BLaER1 treated with 17β-estradiol and CSF1 and Interleukin-3, amounts not matched to agents 10 nM and 100 nM (cell line): ENCODE results near the gene HOXC6.

Experiments used
- H3K27ac ChIP-seq, 11 experiments: shearing (Covaris generic); formaldehyde crosslinking; 2 replicates each; pipeline ENCODE4 v1.8.1; 2022
- H3K27me3 ChIP-seq, 11 experiments: shearing (Covaris generic); formaldehyde crosslinking; 2 replicates each; pipeline ENCODE4 v1.8.1; 2022
- H3K36me3 ChIP-seq, 11 experiments: shearing (Covaris generic); formaldehyde crosslinking; 2 replicates each; pipeline ENCODE4 v1.8.1; 2022
- H3K4me1 ChIP-seq, 10 experiments: shearing (Covaris generic); formaldehyde crosslinking; 2 replicates each; pipeline ENCODE4 v1.8.1; 2022
- H3K4me2 ChIP-seq, 11 experiments: shearing (Covaris generic); formaldehyde crosslinking; 2 replicates each; pipeline ENCODE4 v1.8.1; 2022
- H3K4me3 ChIP-seq, 10 experiments: shearing (Covaris generic); formaldehyde crosslinking; 2 replicates each; pipeline ENCODE4 v1.8.1; 2022
- H3K9ac ChIP-seq, 11 experiments: shearing (Covaris generic); formaldehyde crosslinking; 2 replicates each; pipeline ENCODE4 v1.8.1; 2022
- H3K9me3 ChIP-seq, 11 experiments: shearing (Covaris generic); formaldehyde crosslinking; replicated peaks in 1 of 11; 2 replicates each; pipeline ENCODE4 v1.8.1; 2022
- H4K20me1 ChIP-seq, 11 experiments: shearing (Covaris generic); formaldehyde crosslinking; 2 replicates each; pipeline ENCODE4 v1.8.1; 2022
- Cebpa-rat ChIP-seq, 11 experiments: shearing (Covaris generic); IDR thresholded peaks; 2 replicates each; pipeline ENCODE4 v1.8.1; 2022

Gene HOXC6

DNA sequence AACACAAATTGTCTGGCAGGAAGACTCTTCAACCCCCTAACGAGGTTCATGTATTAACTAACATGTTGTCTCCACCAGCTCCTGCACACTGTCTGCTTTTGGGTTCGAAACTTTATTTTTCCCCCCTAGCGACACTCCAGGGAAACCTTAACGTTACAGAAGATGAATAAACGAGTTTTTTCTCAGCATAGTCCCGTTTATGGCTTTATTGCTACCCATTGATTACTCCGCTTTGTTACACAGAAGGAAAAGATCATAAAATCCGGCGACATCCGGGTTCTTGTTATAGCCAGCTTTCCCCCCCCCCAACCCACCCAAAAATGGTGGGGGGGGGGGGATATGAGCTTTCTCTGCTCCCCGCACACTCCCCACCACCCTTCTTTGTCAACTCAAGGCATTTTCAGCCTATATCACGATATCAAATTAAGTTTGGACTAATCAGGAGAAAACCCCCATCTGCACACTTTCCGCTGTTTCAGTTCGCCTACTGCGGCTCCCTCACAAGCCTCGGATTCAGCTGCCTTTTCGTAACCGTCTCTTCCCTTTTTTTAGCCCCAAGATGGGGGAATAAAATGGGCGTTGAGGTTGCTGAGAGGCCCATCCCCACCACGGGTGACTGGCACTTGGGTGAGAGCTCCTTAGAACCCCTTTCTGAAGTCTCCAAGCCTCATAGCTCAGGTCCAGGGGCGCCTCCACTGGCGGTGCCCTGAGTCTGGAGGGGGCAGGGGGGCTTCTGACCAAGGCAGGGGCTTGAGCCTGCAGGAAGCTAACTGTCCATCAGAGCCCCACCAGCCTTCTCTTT lies 1.4 kb upstream of the HOXC6 start:
- H3K36me3 ChIP-seq = no peaks in the 10 kb centered on the region
- no peak for TF ChIP-seq Cebpa-rat (IDR thresholded peaks at IDR 0.05)
- no peaks in the 10 kb centered on the region for H3K4me1 ChIP-seq
- peaks cover 0 to 14% (median 10%) of the 10 kb centered on the region in 11 experiments; a peak in 15 of 22 replicates for H3K9me3 ChIP-seq
- no peak overlapping the region for H3K9ac ChIP-seq
- H3K4me2 ChIP-seq = no peak overlapping the region
- no peak overlapping the region for H3K27ac ChIP-seq
- no peak overlapping the region for H3K4me3 ChIP-seq
- H3K27me3 ChIP-seq = peaks cover 100% of the 10 kb centered on the region in 11 experiments
- peaks cover 0 to 95% (median 80%) of the 10 kb centered on the region in 11 experiments; a peak in 17 of 22 replicates for H4K20me1 ChIP-seq

DNA sequence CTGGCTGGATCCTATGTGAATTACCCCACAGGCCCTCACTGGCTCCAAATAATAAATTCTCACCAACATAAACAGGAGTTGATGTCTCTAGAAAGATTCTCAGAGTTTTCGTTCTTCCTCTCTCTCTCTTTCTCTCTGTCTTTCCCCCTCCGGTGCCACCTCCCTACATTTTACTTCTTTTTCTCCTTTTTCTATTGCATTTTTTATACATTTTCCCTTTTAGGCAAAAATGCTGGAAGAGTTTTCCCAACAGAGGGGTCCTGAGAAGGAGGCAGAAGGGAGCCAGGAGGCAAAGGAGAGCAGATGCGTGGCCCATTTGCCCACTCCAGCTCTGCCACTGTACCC lies 826 bp upstream of the HOXC6 start:
- Histone ChIP-seq H4K20me1 (peaks cover 0 to 91% (median 78%) of the 10 kb centered on the region in 11 experiments; a peak in 17 of 22 replicates), H3K9me3 (peaks cover 5 to 20% (median 16%) of the 10 kb centered on the region in 11 experiments; a peak in 21 of 22 replicates), H3K27ac (no peak overlapping the region), H3K36me3 (no peaks in the 10 kb centered on the region), H3K9ac (no peak overlapping the region), H3K4me2 (no peak overlapping the region), H3K4me3 (no peak overlapping the region), H3K4me1 (no peaks in the 10 kb centered on the region), H3K27me3 (peaks cover 100% of the 10 kb centered on the region in 11 experiments)
- no peak for TF ChIP-seq Cebpa-rat (IDR thresholded peaks at IDR 0.05)

DNA sequence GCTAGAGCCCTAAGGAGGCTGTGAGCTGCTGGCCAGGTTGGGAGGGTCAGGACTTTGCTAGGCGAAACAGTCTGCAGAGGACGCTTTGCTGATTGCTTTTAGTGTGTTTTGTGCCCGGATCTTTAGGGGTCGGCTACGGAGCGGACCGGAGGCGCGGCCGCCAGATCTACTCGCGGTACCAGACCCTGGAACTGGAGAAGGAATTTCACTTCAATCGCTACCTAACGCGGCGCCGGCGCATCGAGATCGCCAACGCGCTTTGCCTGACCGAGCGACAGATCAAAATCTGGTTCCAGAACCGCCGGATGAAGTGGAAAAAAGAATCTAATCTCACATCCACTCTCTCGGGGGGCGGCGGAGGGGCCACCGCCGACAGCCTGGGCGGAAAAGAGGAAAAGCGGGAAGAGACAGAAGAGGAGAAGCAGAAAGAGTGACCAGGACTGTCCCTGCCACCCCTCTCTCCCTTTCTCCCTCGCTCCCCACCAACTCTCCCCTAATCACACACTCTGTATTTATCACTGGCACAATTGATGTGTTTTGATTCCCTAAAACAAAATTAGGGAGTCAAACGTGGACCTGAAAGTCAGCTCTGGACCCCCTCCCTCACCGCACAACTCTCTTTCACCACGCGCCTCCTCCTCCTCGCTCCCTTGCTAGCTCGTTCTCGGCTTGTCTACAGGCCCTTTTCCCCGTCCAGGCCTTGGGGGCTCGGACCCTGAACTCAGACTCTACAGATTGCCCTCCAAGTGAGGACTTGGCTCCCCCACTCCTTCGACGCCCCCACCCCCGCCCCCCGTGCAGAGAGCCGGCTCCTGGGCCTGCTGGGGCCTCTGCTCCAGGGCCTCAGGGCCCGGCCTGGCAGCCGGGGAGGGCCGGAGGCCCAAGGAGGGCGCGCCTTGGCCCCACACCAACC lies 1.5 kb downstream of the HOXC6 start:
- Histone ChIP-seq H3K4me1 (no peaks in the 10 kb centered on the region), H4K20me1 (peaks cover 0 to 86% (median 62%) of the 10 kb centered on the region in 11 experiments; a peak in 17 of 22 replicates), H3K4me3 (no peak overlapping the region), H3K27ac (no peak overlapping the region), H3K9ac (no peak overlapping the region), H3K9me3 (peaks cover 17 to 43% (median 27%) of the 10 kb centered on the region in 11 experiments), H3K27me3 (peaks cover 100% of the 10 kb centered on the region in 11 experiments), H3K4me2 (no peak overlapping the region), H3K36me3 (no peaks in the 10 kb centered on the region)
- TF ChIP-seq Cebpa-rat (IDR thresholded peaks at IDR 0.05) = no peak

DNA sequence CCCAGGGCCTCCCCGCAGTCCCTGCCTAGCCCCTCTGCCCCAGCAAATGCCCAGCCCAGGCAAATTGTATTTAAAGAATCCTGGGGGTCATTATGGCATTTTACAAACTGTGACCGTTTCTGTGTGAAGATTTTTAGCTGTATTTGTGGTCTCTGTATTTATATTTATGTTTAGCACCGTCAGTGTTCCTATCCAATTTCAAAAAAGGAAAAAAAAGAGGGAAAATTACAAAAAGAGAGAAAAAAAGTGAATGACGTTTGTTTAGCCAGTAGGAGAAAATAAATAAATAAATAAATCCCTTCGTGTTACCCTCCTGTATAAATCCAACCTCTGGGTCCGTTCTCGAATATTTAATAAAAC lies 2.2 kb downstream of the HOXC6 start:
- H4K20me1 ChIP-seq = peaks cover 0 to 86% (median 64%) of the 10 kb centered on the region in 11 experiments; a peak in 17 of 22 replicates
- H3K4me1 ChIP-seq = no peaks in the 10 kb centered on the region
- H3K9me3 ChIP-seq = peaks cover 17 to 43% (median 27%) of the 10 kb centered on the region in 11 experiments
- H3K4me2 ChIP-seq = no peak overlapping the region
- no peak overlapping the region for H3K27ac ChIP-seq
- no peak for TF ChIP-seq Cebpa-rat (IDR thresholded peaks at IDR 0.05)
- no peaks in the 10 kb centered on the region for H3K36me3 ChIP-seq
- H3K9ac ChIP-seq = no peak overlapping the region
- peaks cover 100% of the 10 kb centered on the region in 11 experiments for H3K27me3 ChIP-seq
- no peak overlapping the region for H3K4me3 ChIP-seq

DNA sequence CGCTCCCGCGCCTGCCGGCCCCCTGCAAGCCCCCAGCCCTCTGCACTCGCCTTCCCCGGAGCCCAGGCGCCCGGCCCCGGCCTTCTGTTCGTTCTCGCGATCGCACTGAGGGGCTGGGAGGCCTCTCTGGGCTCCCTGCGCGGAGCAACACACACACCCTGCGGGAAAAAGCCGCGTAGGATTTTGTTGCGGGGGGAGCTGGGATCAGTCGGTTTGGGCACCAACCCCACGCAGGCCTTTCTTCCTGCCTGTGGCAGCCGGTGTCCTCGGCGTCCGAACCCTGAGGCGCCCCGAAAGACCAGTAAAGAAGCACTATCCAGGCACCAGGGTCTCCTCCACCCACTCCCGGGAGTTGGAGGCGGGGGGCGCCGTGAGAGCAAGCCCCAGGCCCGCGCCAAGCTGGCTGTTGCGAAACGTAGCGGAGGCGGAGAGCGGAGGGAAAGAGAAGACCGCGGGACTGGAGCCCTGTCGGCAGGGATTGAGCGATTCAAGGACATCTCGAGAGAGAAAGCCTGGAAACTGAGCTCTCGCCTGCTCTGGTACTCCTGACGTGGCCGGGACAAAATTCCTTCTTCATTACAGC lies 2.7 kb downstream of the HOXC6 start:
- H3K27ac ChIP-seq = no peak overlapping the region

DNA sequence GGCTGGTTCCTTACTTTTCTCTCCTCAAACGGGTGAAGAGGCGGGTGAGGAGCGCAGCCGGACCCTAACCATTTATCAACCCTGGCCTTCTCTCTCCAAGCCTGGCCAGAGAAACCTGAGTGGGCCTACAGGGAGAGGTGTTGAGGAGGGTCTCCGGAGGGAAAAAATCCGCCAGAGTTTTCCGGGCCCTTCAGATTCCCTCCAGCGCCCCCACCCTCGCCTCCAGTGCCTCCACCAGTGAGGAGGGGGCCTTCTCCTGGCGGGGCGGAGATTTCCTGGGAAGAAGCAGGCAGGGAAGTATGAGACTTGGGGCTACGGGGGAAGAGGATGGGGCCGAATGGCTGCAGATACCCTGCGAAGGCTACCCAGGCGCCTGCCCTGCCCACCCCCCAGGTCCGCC lies 3.2 kb downstream of the HOXC6 start:
- Histone ChIP-seq H3K4me1 (peaks cover 0 to 2% (median under 1%) of the 10 kb centered on the region in 10 experiments; a peak in 8 of 20 replicates), H3K27me3 (peaks cover 100% of the 10 kb centered on the region in 11 experiments), H3K36me3 (no peaks in the 10 kb centered on the region), H3K9me3 (peaks cover 17 to 43% (median 27%) of the 10 kb centered on the region in 11 experiments), H3K27ac (no peak overlapping the region), H3K9ac (no peak overlapping the region), H3K4me2 (no peak overlapping the region), H4K20me1 (peaks cover 0 to 87% (median 60%) of the 10 kb centered on the region in 11 experiments; a peak in 17 of 22 replicates), H3K4me3 (no peak overlapping the region)
- TF ChIP-seq Cebpa-rat (IDR thresholded peaks at IDR 0.05) = no peak

More for the DNA sequence above, 2.7 kb downstream of the HOXC6 start:
- no peak for TF ChIP-seq Cebpa-rat (IDR thresholded peaks at IDR 0.05)
- Histone ChIP-seq H4K20me1 (peaks cover 0 to 87% (median 64%) of the 10 kb centered on the region in 11 experiments; a peak in 17 of 22 replicates), H3K4me3 (no peak overlapping the region), H3K9me3 (peaks cover 17 to 43% (median 27%) of the 10 kb centered on the region in 11 experiments), H3K27me3 (peaks cover 100% of the 10 kb centered on the region in 11 experiments), H3K36me3 (no peaks in the 10 kb centered on the region), H3K9ac (no peak overlapping the region), H3K4me1 (no peaks in the 10 kb centered on the region), H3K4me2 (no peak overlapping the region)

DNA sequence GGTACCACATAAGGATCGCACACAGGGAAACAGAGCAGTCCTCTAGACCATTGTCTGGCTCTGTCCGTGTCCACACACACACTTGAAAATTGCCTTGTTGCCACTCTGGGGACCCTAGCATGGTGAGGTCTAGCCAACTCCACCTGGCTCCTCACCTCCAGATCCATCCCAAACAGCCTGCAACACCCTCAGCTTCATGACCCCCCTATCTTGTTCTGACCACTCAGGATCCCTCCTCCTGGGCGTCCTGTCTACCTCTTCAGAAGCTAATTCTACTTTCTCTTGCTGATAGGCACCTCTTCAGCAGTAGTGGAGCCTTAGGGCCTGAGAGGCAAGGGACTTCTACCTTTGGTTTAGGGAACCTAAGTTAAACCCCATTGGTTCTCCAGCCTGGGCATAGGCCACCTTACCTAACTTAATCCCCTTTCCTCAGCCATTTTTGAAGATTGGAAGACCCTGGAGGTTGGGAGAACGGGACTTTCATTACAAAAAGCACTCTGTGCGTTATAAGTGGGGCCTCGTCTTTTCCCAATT lies 3.9 kb downstream of the HOXC6 start:
- no peak for TF ChIP-seq Cebpa-rat (IDR thresholded peaks at IDR 0.05)
- no peak overlapping the region for H3K27ac ChIP-seq
- peaks cover 0 to 9% (median 7%) of the 10 kb centered on the region in 10 experiments; a peak in 8 of 20 replicates for H3K4me1 ChIP-seq
- H3K36me3 ChIP-seq = no peaks in the 10 kb centered on the region
- H4K20me1 ChIP-seq = peaks cover 0 to 89% (median 64%) of the 10 kb centered on the region in 11 experiments; a peak in 17 of 22 replicates
- peaks cover 100% of the 10 kb centered on the region in 11 experiments for H3K27me3 ChIP-seq
- H3K9ac ChIP-seq = no peak overlapping the region
- H3K4me2 ChIP-seq = no peak overlapping the region
- H3K9me3 ChIP-seq = peaks cover 17 to 43% (median 27%) of the 10 kb centered on the region in 11 experiments
- no peak overlapping the region; a peak in 1 of 20 replicates for H3K4me3 ChIP-seq

DNA sequence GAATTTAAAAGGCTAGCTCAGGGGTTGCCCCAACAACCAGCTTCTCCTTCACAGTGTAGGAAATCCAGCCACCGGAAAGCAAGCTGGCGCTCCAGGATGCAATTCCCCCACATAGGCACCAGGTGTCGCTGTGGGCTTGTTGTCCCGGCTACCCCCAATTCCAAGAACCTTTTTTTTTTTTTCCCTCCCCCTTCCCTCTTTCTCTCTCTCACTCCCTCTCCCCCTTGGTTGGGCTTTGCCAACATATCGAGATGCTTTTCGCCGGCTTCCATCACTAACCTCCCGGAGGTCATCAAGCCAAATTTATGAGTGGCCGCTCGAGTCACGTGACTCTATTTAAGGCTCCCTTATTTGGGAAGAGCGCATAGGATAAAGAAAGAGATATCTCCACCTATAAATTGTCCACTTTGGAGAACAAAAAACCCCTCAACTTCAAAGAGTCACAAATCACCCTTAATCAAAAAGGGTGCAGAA lies 4.4 kb downstream of the HOXC6 start, which contains the start of gene HOXC5:
HOXC5 (plus strand) TSS at position 424 of the 474 bp plus-strand sequence. CDS start 73 bp downstream, outside the sequence.
- TF ChIP-seq Cebpa-rat (IDR thresholded peaks at IDR 0.05) = no peak
- Histone ChIP-seq H3K4me3 (peak within 1 kb of the TSS in 7 of 10 experiments; percentile 0 to 58 (median 27); a peak in 9 of 20 replicates), H3K4me2 (no peak within 1 kb of the TSS), H3K4me1 (peaks cover 0 to 10% (median 8%) of the 10 kb centered on the region in 10 experiments; a peak in 8 of 20 replicates), H4K20me1 (peaks cover 0 to 89% (median 62%) of the 10 kb centered on the region in 11 experiments; a peak in 17 of 22 replicates), H3K9ac (no peak within 1 kb of the TSS), H3K27ac (no peak within 1 kb of the TSS), H3K36me3 (no peaks in the 10 kb centered on the region), H3K27me3 (peaks cover 100% of the 10 kb centered on the region in 11 experiments), H3K9me3 (peaks cover 17 to 43% (median 27%) of the 10 kb centered on the region in 11 experiments)
